HG03342 (cell line): ENCODE data around the gene CES3.
A peak's percentile ranks its signal among the peaks of the same experiment; 100 is the strongest.

ENCODE experiments used
- ATAC-seq: cut with Tn5 transposase; IDR thresholded peaks from one replicate; pipeline ENCODE4 v1.9.1; 2021; ENCODE audit warnings: mild to moderate bottlenecking, moderate library complexity; ENCODE audit not compliant: unreplicated experiment

CES3 gene

GRCh38 chr16:66926171-66926947, 34.7 kb upstream of the CES3 start:
- no peak for ATAC-seq

GRCh38 chr16:66926961-66927436, 34.1 kb upstream of the CES3 start:
- ATAC-seq = no peak

- no peak for ATAC-seq
Measured at GRCh38 chr16:66927918-66928649, 33.0 kb upstream of the CES3 start.

GRCh38 chr16:66928702-66929388, 32.2 kb upstream of the CES3 start:
- ATAC-seq = no peak

GRCh38 chr16:66930189-66930588, 30.9 kb upstream of the CES3 start:
- ATAC-seq = no peak

GRCh38 chr16:66931665-66932064, 29.4 kb upstream of the CES3 start:
- ATAC-seq = no peak

- no peak for ATAC-seq
Measured at GRCh38 chr16:66932076-66932475, 29.0 kb upstream of the CES3 start.

GRCh38 chr16:66933776-66934137, 27.3 kb upstream of the CES3 start:
- ATAC-seq = no peak

- ATAC-seq = peak; percentile 71
Measured at GRCh38 chr16:66934138-66934838, 26.8 kb upstream of the CES3 start, which contains the start of gene CIAO2B. CIAO2B (minus strand) TSS chr16:66934402; CDS start chr16:66934364, 38 bp downstream.

- peak; percentile 12 for ATAC-seq
Measured at GRCh38 chr16:66934839-66935313, 26.2 kb upstream of the CES3 start.

GRCh38 chr16:66935314-66936011, 25.6 kb upstream of the CES3 start, which contains the start of gene CES2:
CES2 (plus strand) TSS chr16:66935516; CDS start chr16:66935636, 120 bp downstream.
- ATAC-seq = no peak

- ATAC-seq = no peak
Measured at GRCh38 chr16:66936462-66936861, 24.6 kb upstream of the CES3 start.

GRCh38 chr16:66936889-66937554, 24.0 kb upstream of the CES3 start:
- no peak for ATAC-seq

- ATAC-seq = no peak
Measured at GRCh38 chr16:66937725-66938337, 23.2 kb upstream of the CES3 start.

- no peak for ATAC-seq
Measured at GRCh38 chr16:66939366-66939765, 21.7 kb upstream of the CES3 start.

- no peak for ATAC-seq
Measured at GRCh38 chr16:66940236-66940635, 20.8 kb upstream of the CES3 start.

- ATAC-seq = no peak
Measured at GRCh38 chr16:66942981-66943380, 18.1 kb upstream of the CES3 start.

GRCh38 chr16:66943426-66944053, 17.5 kb upstream of the CES3 start:
- ATAC-seq = no peak

- no peak for ATAC-seq
Measured at GRCh38 chr16:66944054-66944441, 17.0 kb upstream of the CES3 start.
